Loucy (cell line): ENCODE results near the gene RERE.

Source experiments
- CTCF ChIP-seq: fragments of 200-600 bp; sonication (generic); conservative IDR thresholded peaks from 2 replicates; pipeline ENCODE4 v1.5.1; 2014; ENCODE audit warnings: mild to moderate bottlenecking, antibody characterized with exemption, low read length
- EZH2phosphoT487 ChIP-seq: fragments of 200-600 bp; IDR thresholded peaks from 2 replicates; pipeline ENCODE4 v1.6.1; 2018; ENCODE audit warnings: antibody characterized with exemption, mild to moderate bottlenecking, moderate library complexity, borderline replicate concordance

GRCh38 chr1:8497210-8497819, 320.1 kb downstream of the RERE start:
- no peak for TF ChIP-seq CTCF
- TF ChIP-seq EZH2phosphoT487: no peak
